CD4-positive, alpha-beta T cell treated with Interleukin-4 for 1 hour (primary cell): Measurements from ENCODE around the gene EFL1.
"Not testable (repeated sequence)": the region's sequence is repeated elsewhere in the genome, so short reads cannot be mapped to it uniquely, and the experiment has no call there.

ENCODE experiments used
- DNase-seq, 2 donors: peaks; one replicate each; pipeline ENCODE4 v3.0.0-alpha.2; 2020 to 2022

EFL1 gene

DNA sequence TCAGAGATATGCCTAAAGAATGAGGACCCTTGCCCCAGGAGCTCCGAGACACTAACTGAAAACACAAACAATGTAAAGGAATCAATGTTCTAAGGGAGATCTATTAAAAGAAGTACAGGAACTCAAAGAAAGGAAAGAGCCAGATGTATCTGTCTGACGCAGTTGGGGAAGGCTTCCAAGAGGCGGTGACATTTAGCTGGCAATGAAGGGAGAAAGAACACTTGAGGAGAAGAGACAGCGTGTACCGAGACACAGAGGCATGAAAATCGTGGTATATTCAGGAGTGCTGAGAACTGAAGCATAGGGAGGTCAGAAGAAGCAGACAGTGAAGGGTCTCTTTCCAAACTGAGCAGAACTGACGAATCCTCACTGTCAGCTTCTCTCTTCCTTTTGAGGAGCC, 66.7 kb downstream of the EFL1 start:
- DNase-seq = not testable (repeated sequence)

- DNase-seq = not testable (repeated sequence)
These were observed 68.0 kb downstream of the EFL1 start for GRCh38 chr15:82194488-82194887.

DNA sequence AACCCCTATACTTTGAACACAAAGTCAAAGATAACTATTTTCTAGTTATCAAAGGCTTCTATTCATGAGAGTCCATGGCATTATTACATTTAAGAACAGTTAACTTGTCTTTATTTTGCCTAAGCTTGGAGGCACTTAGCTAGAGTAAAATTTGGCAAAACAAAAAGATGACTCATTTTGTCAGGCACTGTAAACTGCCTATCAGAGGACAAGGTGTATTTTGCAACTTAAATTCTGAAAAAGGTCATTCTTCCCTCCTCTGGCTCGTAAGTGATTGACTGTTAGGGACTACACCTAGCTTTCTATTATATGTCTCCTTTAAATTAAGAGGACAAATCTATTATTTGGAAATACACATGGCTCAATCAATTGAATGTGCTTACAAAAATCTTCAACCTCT, 69.1 kb downstream of the EFL1 start:
- not testable (repeated sequence) for DNase-seq

DNA sequence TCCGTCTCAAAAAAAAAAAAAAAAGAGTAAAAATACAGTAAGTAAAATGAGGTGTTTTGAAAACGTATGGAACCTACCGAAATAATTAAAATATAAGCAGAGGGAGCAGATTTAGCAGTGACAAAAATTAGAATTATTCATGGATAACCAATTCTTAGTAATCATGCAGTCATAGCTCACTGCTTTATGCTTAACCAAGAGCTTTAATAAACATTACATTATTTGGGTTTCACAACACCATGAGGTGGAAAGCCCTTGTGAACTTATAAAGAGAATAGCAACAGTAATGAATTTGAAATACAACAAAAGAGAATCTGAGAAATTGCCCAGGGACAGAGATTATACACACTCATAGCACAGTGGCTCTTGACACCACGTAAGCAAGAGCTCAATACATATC, 70.1 kb downstream of the EFL1 start:
- DNase-seq = not testable (repeated sequence)

DNA sequence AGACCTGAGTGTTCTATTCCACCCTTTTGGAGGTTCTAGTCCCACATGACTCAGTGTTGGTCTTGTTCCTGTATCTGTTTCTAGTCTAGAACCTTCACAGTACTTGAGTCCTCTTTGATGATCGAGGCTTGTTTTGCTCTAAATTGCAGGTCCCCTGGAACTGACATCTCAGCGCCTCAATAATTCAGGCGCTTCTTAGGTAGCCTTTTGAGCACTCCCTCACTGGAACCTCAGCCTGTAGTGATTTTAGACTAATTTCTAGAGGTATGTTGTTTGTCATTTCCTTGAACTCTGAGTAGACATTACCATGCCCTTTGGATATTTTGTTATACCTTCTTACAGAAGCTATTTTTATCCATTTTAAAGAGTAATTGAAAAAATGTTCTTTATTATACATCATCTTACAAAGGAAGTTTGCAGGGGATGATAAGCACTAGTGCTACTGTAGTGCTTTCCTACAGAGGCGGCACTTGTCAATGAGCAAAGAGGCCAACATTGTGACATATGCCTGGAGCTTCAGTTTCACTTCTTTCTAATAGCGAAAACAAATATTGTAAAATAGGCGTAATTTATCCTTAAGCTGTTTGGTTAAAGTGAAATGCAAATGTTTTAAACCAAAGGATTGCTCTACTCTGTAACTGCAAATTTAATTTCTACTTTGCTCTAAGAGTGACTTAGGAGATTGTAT, 75.7 kb downstream of the EFL1 start:
- DNase-seq = no peak

DNA sequence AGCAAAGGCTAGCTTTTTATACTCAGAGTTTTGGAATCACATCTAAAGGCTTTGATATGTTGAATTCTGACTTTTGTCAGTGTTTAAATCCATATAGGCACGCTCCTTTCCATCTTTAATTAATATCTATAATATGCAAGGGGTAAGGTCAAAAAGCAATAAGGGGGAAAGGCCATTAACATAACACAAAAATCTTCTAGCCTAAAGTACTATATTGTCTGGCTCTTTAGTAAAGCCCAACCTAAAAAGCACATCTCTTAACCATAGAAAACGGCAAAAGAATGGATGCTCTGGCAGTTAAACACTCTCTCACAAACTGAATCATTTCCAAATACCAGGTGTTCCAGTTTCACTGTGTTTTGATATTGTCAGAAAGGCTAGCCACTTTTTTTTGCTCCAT, 76.4 kb downstream of the EFL1 start:
- no peak for DNase-seq

GRCh38 chr15:82184776-82185175, 77.8 kb downstream of the EFL1 start:
- DNase-seq = no peak

- DNase-seq = no peak
These were observed 78.2 kb downstream of the EFL1 start for GRCh38 chr15:82184355-82184754.

DNA sequence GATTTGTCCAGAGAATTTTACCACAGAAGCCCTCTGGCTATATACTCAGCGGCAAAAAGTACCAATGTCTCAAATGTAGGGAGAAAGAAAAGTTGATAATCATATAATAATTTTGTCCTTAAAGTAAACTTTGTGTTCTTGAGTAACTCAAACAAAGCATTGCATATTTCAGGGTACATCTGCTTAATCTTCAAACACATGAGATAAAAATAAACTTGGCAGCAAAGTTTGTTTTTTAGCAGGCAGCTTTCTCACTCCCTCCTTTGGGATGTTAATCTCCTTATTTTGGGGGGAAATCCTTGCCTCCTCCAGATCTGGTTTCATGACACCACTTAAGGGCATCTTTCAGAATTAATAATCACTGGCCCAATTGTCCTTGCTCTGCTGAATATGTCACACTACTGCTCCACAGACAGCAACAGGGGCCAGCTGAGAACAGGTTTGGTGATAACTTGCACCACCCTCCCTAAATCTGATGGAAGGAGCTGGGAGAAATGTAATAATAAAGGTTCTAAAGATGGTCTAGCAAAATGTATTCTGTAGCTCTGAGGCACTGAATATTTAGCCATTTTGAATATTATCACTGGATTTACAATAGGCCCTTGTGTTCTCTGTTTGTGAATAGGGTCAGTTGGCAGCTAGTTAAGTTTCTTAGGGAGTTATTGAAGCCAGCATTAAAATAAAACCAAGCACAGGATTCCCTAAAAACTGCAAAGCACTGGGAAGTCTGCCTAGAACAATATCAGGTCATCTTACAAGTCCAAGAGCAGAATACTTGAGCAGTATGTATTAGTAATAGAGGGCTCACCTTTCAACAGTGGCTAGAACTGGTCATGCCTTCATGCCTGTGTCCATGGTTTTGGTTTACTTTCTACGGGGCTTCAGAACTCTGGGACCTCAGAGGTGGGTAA, 79.2 kb downstream of the EFL1 start:
- DNase-seq = no peak

GRCh38 chr15:82181371-82181770, 81.2 kb downstream of the EFL1 start:
- DNase-seq = no peak

GRCh38 chr15:82178061-82178460, 84.5 kb downstream of the EFL1 start:
- no peak for DNase-seq

DNA sequence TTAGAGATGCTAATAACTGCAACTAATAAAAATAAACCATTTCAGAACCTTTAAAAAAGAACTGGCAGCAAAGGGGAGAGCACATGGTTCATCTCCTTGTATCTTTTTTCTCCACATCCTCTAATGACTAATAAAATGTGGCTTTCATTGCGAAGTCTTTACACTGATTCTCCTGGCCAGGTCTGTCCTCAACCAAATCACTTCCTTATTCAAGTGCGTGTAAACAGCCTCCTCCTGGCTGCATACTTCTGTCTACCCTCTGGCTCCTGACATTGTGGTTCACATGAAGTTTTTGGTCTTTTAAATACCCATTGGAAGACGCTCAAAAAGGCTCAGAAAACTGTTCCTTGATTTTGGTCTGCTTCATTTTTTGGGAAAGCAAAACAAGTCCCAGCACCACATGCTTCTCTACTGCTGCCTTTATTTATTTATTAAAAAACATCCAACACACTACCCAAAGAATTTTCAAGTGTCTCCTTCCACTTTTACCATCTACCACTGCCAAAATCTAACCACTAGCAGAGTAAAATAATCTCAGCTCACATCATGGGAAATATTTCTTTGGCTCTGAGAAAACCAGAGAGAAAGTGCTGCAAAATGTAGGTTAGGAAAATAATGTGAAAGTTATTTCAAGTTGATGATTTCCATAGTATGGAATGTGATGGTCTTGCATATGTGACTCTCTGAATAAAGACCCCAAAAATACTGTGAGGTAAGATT, 85.1 kb downstream of the EFL1 start:
- DNase-seq = no peak

DNA sequence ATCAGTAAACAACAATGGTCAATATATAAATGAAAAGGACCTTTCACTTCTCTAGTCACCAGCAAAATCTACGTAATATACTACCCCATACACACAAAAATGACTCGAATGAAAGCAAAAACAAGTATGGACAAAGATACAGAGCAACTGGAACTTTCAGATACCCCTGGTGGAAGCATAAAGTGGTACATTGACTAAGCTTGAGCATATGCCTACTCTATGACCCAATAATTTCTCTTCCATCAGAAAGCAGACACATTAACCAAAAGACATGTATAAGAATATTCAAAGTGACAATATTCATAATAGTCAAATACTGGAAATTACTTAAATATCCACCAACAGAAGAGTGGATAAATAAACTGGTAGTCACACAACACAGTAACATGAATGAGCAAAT, 86.0 kb downstream of the EFL1 start:
- DNase-seq = no peak

DNA sequence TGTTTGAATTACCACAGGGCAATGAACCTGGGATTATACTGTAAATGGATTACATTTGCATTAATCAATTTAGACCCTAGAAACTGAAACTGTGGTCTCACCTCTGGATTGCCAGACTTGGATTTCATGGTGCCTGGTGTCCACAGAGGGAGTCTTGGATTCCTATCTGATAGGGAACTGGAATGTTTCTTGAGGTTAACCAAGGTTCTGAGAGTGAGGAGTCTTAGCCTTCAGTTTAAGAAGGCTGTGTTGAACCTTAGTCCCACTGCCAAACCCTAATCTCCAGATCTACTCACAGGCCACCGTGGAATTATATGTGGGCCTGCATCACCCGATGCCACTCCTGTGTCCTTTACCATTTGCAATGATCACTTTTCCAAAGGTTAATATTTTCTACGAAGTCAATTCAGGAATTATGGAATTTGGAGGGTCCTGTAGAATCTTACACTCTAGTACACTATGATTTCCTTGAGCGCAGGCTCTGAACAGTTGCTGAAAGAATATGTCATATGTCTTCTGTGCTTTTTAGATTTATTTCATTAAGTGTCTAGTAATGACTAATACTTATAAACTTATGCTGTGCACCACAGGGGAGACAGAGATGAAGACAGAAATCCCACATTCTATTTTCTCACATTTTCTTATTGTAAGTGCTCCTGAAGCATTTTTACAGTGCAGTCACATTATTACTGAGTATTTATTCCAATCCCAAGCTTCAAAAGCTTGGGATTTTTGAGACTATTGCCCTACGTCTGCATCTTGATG, 87.9 kb downstream of the EFL1 start:
- no peak for DNase-seq

- no peak for DNase-seq
These were observed 89.4 kb downstream of the EFL1 start for GRCh38 chr15:82173108-82173507.

GRCh38 chr15:82172506-82172905, 90.0 kb downstream of the EFL1 start:
- no peak for DNase-seq

- DNase-seq = no peak
These were observed 93.8 kb downstream of the EFL1 start for GRCh38 chr15:82168757-82169156.

DNA sequence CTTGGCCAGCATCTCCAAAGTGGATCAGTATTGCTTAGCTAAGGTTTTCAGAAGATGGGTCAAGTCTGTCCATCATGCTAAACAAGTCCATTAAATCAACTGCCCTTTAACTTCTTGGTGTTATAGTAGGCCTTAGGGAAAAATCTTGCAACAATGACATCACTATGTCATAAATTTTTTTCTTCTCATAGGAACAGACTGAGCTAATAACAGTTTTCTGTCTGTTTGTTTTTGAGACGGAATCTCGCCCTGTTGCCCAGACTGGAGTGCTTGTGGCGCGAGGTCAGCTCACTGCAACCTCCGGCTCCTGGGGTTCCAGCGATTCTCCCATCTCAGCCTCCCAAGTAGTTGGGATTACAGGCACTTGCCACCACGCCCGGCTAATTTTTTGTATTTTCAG, 94.2 kb downstream of the EFL1 start:
- no peak for DNase-seq

- DNase-seq = no peak
These were observed 96.6 kb downstream of the EFL1 start for GRCh38 chr15:82165948-82166376.

DNA sequence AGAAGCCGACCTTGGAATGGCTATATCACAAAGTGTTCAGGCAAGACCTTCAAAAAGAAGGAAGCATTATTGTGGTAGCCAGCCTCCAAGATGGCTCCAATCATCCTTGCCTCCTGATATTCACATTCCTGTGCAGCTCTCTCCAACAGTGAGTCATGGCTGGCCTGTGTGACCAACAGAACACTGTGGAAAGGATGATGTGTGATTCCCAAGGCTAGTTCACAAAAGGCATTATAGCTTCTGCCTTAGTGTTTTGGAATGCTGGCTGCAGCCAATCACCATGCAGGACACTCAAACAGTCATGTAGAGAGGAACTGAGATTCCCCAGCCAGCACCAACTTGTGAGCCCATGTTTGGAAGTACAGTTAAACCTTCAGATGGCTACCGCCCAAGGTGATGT, 102.6 kb downstream of the EFL1 start:
- no peak for DNase-seq

DNA sequence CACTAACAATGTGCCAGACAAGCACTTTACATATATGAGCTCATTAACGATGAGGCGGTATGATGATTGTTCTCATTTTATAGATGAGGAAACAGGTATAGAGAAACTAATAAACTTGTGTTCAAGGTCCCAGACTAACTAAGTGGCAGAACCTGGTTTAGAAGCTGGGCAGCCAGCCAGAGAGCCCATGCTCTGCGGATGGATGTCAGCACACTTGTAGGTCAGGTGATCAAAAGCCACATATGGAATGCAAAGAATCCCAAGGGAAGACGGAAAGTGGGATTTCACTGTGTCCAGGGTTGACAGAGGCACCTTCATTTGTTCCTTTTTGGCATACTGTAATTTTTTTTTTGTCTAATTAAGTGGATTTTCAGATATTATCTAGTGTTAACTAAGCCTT, 103.7 kb downstream of the EFL1 start:
- DNase-seq = no peak

DNA sequence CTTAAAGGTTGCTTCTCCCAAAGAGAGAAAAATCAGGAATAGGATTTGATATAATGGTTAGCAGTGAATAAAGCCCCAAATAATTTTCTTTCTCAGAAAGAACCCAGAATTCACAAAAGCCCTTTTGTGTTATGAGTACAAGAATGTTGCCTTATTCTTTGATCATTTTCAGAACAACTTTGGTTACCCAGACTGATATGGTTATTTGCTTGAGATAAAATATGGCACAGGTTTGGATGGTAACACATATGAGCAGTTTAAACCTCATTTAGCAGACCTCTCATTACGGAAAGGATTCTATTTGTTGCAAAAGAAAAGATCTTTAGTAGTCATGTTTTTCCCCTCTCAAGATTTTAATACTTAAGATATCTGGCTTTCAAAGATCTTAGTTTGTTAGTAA, 111.9 kb downstream of the EFL1 start:
- DNase-seq = no peak

DNA sequence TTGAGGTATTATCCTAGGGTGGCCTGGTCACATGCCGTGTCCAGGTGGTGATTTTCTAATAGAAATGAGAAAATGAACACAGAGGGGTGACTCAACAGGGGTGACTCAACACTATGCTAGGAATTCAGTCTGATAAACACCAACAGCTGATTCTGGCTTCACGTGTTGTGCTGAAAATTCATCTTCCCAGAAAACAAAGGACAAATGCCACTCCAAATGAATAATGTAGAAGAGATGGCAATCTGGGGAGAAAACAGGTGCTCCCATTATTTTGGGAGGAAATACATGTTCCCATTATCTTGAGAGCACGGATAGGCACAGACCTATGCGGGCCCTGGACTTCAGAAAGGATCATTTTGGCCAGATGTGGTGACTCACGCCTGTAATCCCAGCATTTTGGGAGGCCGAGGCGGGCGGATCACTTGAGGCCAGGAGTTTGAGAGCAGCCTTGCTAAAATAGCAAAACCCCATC, 115.5 kb downstream of the EFL1 start:
- DNase-seq = no peak
